ENCODE data around the gene KRT33A. TPM values are rescaled to one million over a fixed set of nuclear protein-coding genes. Genes with fewer than 3 reads are reported as not detected.

The KRT33A gene
- total RNA-seq, 1 donor from 2014 or later = not detected

DNA sequence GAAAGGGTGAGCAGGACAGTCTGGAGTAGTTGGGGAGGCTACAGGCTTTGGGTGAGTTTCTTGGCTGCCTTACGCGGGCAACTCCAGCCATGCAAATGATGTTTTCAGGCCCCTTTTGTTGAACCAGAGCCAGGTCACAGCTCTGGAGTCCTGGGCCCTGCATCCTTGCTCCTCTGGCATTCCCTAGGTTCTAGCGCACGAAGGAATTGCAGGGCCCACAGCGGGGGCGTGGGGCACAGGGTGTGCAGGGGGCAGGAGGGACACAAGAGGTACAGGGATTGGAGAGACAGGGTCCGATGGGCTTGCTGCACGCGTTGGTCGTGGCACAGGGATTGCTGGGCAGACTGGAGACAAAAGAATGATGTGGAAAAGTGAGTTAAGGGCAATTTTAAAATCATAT lies 43.2 kb upstream of the KRT33A start:
- no peak overlapping the region for H3K27ac Mint-ChIP-seq
- no peaks in the 10 kb centered on the region for H3K27me3 Mint-ChIP-seq (ENCODE audit: low read depth)
- no peak overlapping the region for H3K4me3 Mint-ChIP-seq
- H3K36me3 Mint-ChIP-seq = no peaks in the 10 kb centered on the region
- H3K4me1 Mint-ChIP-seq = peaks cover 28% of the 10 kb centered on the region
- no peak for TF ChIP-seq CTCF (IDR thresholded peaks at IDR 0.05; ENCODE audit: unreplicated experiment)
- DNase-seq (ENCODE audit: low spot score in 2 of 2, unreplicated experiment in 2 of 2) = no peak
- no peaks in the 10 kb centered on the region for H3K9me3 Mint-ChIP-seq

- Mint-ChIP-seq H3K4me1 (peaks cover 28% of the 10 kb centered on the region), H3K36me3 (no peaks in the 10 kb centered on the region), H3K9me3 (no peaks in the 10 kb centered on the region), H3K27me3 (ENCODE audit: low read depth) (no peaks in the 10 kb centered on the region), H3K4me3 (no peak overlapping the region), H3K27ac (no peak overlapping the region)
- DNase-seq (ENCODE audit: low spot score in 2 of 2, unreplicated experiment in 2 of 2) = no peak
- TF ChIP-seq CTCF (IDR thresholded peaks at IDR 0.05; ENCODE audit: unreplicated experiment) = no peak
Observed at GRCh38 chr17:41393294-41393693, 42.7 kb upstream of the KRT33A start.

DNA sequence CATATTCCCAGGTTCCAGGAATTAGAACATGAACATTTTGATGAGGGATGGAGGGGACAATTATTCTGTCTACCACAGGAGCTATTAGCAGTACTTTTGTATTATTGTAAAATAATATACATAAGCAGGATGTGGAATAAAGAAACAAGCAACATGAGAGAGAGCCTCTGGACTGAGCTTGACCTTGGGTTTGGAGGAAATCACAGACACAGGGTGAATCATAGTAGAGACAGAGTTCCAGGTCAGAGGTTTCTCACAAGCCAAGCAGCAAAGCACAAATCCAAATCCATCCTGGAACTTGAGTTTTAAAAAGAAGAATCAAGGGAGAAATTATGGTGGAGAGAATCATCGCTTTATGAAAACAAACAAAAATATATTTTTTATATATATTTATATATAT lies 41.6 kb upstream of the KRT33A start:
- H3K27ac Mint-ChIP-seq = no peak overlapping the region

DNA sequence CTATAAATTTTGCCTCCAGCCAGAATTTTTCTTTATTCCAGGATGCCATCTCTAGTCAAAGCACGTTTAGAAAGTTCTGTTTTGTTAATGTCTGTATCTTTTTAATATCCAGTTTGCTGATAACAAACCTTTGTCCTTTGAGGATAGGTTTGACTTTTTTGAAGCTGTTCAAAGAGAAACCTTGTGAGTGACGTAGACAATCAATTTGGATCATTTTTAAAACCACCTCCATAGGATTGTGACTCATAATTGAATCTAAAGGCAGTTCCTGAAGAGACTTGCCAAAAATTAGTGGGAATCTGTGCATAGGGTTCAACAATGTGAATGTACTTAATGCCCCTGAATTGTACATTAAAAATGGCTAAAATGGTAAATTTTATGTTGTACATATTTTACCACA lies 40.9 kb upstream of the KRT33A start:
- Mint-ChIP-seq H3K4me3 (no peak overlapping the region), H3K36me3 (peaks cover 5% of the 10 kb centered on the region), H3K9me3 (peaks cover 3% of the 10 kb centered on the region), H3K27ac (no peak overlapping the region), H3K4me1 (peaks cover 25% of the 10 kb centered on the region), H3K27me3 (ENCODE audit: low read depth) (no peaks in the 10 kb centered on the region)
- TF ChIP-seq CTCF (IDR thresholded peaks at IDR 0.05; ENCODE audit: unreplicated experiment) = no peak
- no peak for DNase-seq (ENCODE audit: low spot score in 2 of 2, unreplicated experiment in 2 of 2)

More for the DNA sequence above, 41.6 kb upstream of the KRT33A start:
- Mint-ChIP-seq H3K36me3 (peaks cover 2% of the 10 kb centered on the region), H3K4me1 (peaks cover 28% of the 10 kb centered on the region), H3K9me3 (no peaks in the 10 kb centered on the region), H3K4me3 (no peak overlapping the region), H3K27me3 (ENCODE audit: low read depth) (no peaks in the 10 kb centered on the region)
- TF ChIP-seq CTCF (IDR thresholded peaks at IDR 0.05; ENCODE audit: unreplicated experiment) = no peak
- no peak for DNase-seq (ENCODE audit: low spot score in 2 of 2, unreplicated experiment in 2 of 2)

DNA sequence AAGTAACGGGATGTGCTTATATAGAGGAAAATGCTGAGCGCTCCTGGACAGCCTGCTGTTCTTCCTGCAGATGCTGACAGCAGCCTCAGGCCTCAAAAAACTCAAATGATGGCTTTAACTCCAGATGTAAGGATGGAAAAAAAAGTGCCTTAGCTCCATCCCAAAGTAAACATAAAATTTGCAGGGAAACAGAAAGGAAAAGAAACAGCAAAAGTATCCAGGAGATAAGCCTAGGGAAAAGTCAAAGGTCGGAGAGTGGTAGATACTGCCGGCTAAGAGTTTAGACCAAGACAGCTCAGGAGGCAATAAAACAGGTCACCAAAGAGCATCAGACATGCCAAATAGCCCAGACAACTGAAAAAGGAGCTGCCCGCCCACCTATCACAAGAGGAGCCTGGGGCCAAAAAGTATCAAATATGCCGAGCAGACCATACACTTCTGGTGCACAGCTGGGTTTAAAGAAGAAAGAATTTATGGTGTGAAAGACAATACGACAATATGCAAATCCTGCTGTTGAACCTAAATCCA lies 39.8 kb upstream of the KRT33A start:
- H3K9me3 Mint-ChIP-seq = peaks cover 10% of the 10 kb centered on the region
- no peak overlapping the region for H3K27ac Mint-ChIP-seq
- peaks cover 6% of the 10 kb centered on the region for H3K36me3 Mint-ChIP-seq
- peaks cover 14% of the 10 kb centered on the region for H3K4me1 Mint-ChIP-seq
- no peak for TF ChIP-seq CTCF (IDR thresholded peaks at IDR 0.05; ENCODE audit: unreplicated experiment)
- no peaks in the 10 kb centered on the region for H3K27me3 Mint-ChIP-seq (ENCODE audit: low read depth)
- H3K4me3 Mint-ChIP-seq = no peak overlapping the region
- DNase-seq (ENCODE audit: low spot score in 2 of 2, unreplicated experiment in 2 of 2) = no peak

DNA sequence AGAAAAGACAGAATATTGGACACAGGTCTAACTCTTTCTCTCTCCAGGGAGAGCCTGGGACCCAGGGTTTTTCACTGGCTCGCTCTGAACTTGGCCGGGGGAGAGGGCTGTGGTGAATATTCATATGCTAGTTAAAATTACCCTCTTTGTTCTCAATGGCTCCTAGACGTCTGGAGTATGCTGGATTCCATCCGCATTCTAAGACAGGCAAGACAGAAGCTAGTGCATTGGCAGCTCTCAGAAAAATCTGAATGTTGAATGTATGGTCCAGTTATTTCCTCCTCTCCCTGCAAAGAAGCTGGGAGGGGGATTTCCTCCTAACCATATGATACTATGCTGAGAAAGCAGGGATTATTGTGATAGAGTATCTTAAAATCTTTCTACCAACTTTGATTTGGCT lies 37.0 kb upstream of the KRT33A start:
- H3K4me3 Mint-ChIP-seq = no peak overlapping the region
- no peak overlapping the region for H3K27ac Mint-ChIP-seq
- DNase-seq (ENCODE audit: low spot score in 2 of 2, unreplicated experiment in 2 of 2) = no peak
- H3K9me3 Mint-ChIP-seq = peaks cover 10% of the 10 kb centered on the region
- H3K36me3 Mint-ChIP-seq = peaks cover 6% of the 10 kb centered on the region
- no peak for TF ChIP-seq CTCF (IDR thresholded peaks at IDR 0.05; ENCODE audit: unreplicated experiment)
- no peaks in the 10 kb centered on the region for H3K27me3 Mint-ChIP-seq (ENCODE audit: low read depth)
- peaks cover 13% of the 10 kb centered on the region for H3K4me1 Mint-ChIP-seq

Measured in mesothelial cell of epicardium (in vitro differentiated cells).